NCI-H1092 (cell line): Measurements from ENCODE around the gene TCF12.

Experiments used
- DNase-seq: peaks from one replicate; lab custom pipeline; 2025; lab: John Stamatoyannopoulos, UW

Gene TCF12

GRCh38 chr15:57169643-57170042 lies 251.2 kb downstream of the TCF12 start:
- no peak for DNase-seq

- no peak for DNase-seq
Observed at GRCh38 chr15:57171426-57171825, 253.0 kb downstream of the TCF12 start.

- no peak for DNase-seq
Observed at GRCh38 chr15:57172925-57173324, 254.5 kb downstream of the TCF12 start.

GRCh38 chr15:57183041-57183440 lies 264.6 kb downstream of the TCF12 start:
- no peak for DNase-seq

- no peak for DNase-seq
Observed at GRCh38 chr15:57183614-57184344, 265.3 kb downstream of the TCF12 start.

- no peak for DNase-seq
Observed at GRCh38 chr15:57184502-57184901, 266.1 kb downstream of the TCF12 start.

- no peak for DNase-seq
Observed at GRCh38 chr15:57185507-57186074, 267.1 kb downstream of the TCF12 start.

GRCh38 chr15:57189466-57189865 lies 271.0 kb downstream of the TCF12 start:
- no peak for DNase-seq

- no peak for DNase-seq
Observed at GRCh38 chr15:57190208-57190607, 271.8 kb downstream of the TCF12 start.

- no peak for DNase-seq
Observed at GRCh38 chr15:57193161-57193560, 274.7 kb downstream of the TCF12 start.

- no peak for DNase-seq
Observed at GRCh38 chr15:57195326-57195725, 276.9 kb downstream of the TCF12 start.

- DNase-seq: no peak
Observed at GRCh38 chr15:57196865-57197264, 278.4 kb downstream of the TCF12 start.

- DNase-seq: no peak
Observed at GRCh38 chr15:57198131-57198530, 279.7 kb downstream of the TCF12 start.

- peak; percentile 80 for DNase-seq
Observed at GRCh38 chr15:57198654-57199291, 280.3 kb downstream of the TCF12 start.

GRCh38 chr15:57201578-57201977 lies 283.1 kb downstream of the TCF12 start:
- no peak for DNase-seq

GRCh38 chr15:57203906-57204305 lies 285.5 kb downstream of the TCF12 start:
- no peak for DNase-seq

GRCh38 chr15:57205027-57205855 lies 286.8 kb downstream of the TCF12 start:
- DNase-seq: no peak

- peak; percentile 31 for DNase-seq
Observed at GRCh38 chr15:57205996-57206395, 287.6 kb downstream of the TCF12 start.

- DNase-seq: peak; percentile 22
Observed at GRCh38 chr15:57213862-57214261, 295.4 kb downstream of the TCF12 start.

GRCh38 chr15:57215326-57215725 lies 296.9 kb downstream of the TCF12 start:
- no peak for DNase-seq

- no peak for DNase-seq
Observed at GRCh38 chr15:57215881-57216280, 297.4 kb downstream of the TCF12 start.

GRCh38 chr15:57216288-57216687 lies 297.8 kb downstream of the TCF12 start:
- DNase-seq: no peak
